Activated naive CD4-positive, alpha-beta T cell treated with anti-CD3 and anti-CD28 coated beads for 36 hours (primary cell): ENCODE measurements around the gene ASIC3. TPM values are rescaled to one million over a fixed set of nuclear protein-coding genes. Genes with fewer than 3 reads are reported as not detected.

Experiments used
- CTCF ChIA-PET: fragments of 350-600 bp; sonication (Branson Sonifier 250); formaldehyde crosslinking; loops from one replicate; lab custom pipeline; 2021; ENCODE audit warnings: antibody characterized with exemption; lab: Charles Lee
- DNase-seq: peaks from one replicate; pipeline ENCODE4 v3.0.0-alpha.2; 2020
- H3K27ac Mint-ChIP-seq: one replicate; pipeline ENCODE4 v1.8.0; 2021; ENCODE audit warnings: mild to moderate bottlenecking, mixed read lengths
- H3K27me3 Mint-ChIP-seq: one replicate; pipeline ENCODE4 v1.8.0; 2021; ENCODE audit warnings: low read depth, mixed read lengths
- H3K36me3 Mint-ChIP-seq: one replicate; pipeline ENCODE4 v1.8.0; 2021; ENCODE audit warnings: low read depth, mixed read lengths
- H3K4me1 Mint-ChIP-seq: one replicate; pipeline ENCODE4 v1.8.0; 2021; ENCODE audit warnings: low read depth, mixed read lengths
- H3K4me3 Mint-ChIP-seq: one replicate; pipeline ENCODE4 v1.8.0; 2021; ENCODE audit warnings: mild to moderate bottlenecking, moderate library complexity, mixed read lengths
- H3K9me3 Mint-ChIP-seq: one replicate; pipeline ENCODE4 v1.8.0; 2021; ENCODE audit warnings: mixed read lengths
- intact Hi-C: fragments of 100-400 bp; cut with micrococcal nuclease; formaldehyde crosslinking; loops from one replicate; pipeline ENCODE4 v1.15.1; 2023
- total RNA-seq, 2 experiments: library from RNA; stranded (reverse); gene quantifications; one replicate each; pipeline ENCODE4 v1.2.3, GENCODE V29; 2021

Gene ASIC3
- total RNA-seq, 2 experiments from 2014 or later, result 6.8 to 7.9 TPM

DNA sequence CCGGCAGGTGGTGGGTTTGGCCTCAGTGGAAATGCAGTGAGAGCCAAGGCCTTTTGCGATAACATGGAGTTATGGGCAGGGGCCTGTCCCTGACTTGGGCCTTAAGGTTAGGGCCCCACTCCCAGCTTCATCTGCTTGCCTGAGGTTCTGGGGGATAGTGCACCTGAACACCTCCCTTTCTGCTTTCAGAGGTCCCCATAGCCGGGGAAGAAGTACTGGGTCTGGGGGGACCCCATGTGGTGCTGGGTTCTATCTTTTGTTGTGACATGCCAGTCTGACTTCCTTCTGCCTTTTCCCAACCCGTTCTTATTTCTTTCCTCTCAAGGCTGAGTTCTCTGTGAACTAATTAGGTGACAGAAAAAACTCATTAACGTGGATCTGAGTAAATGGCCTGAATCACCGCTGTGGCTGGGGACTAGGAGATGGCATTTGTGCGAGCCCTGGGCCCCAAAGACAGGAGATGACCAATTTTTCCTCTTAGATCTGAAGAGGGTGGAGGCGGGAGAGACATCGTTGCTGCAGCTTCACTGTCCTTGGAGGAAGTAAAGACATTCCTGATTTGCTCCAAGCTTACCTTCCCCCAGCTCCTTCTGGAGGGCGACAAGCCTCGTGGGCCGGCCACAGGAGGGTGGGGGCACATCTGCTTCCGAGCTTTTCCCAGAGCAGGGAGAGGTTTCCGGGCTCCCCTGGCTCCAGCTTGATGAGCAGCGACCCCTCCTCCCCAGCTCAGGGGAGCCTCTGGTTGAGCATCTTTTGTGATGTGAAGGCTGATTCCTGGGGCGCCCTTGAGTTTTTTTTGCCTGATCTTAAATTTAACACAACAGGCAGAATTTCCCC is 39.9 kb downstream of the ASIC3 start:
- intact Hi-C loops, result loop anchor here (10.0 kb wide), 2 partner anchors 713 to 1213 kb away; partner anchors contain the start of genes ATP6V0E2 and ZNF775
- H3K9me3 Mint-ChIP-seq, result no peaks in the 10 kb centered on the region
- DNase-seq, result no peak
- peaks cover 9% of the 10 kb centered on the region for H3K27me3 Mint-ChIP-seq
- H3K4me3 Mint-ChIP-seq, result peak overlapping the region; percentile 84
- H3K36me3 Mint-ChIP-seq, result peaks cover 2% of the 10 kb centered on the region
- CTCF ChIA-PET, result interaction anchor here (0.7 to 4.8 kb wide), 5 partner anchors 23 to 78 kb away, joined by 3 to 49 read pairs (median 4); partner anchors contain the start of gene ABCB8
- H3K4me1 Mint-ChIP-seq, result peaks cover 20% of the 10 kb centered on the region
- H3K27ac Mint-ChIP-seq, result no peak overlapping the region

- Mint-ChIP-seq H3K36me3 (peaks cover 2% of the 10 kb centered on the region), H3K27ac (no peak overlapping the region), H3K27me3 (peaks cover 9% of the 10 kb centered on the region), H3K4me3 (peak overlapping the region; percentile 23), H3K4me1 (peaks cover 20% of the 10 kb centered on the region), H3K9me3 (no peaks in the 10 kb centered on the region)
- CTCF ChIA-PET, result interaction anchor here (0.8 to 4.8 kb wide), 6 partner anchors 22 to 103 kb away, joined by 3 to 49 read pairs (median 4); partner anchors contain the start of gene ABCB8
- DNase-seq, result peak; percentile 38
- intact Hi-C loops, result loop anchor here (10.0 kb wide), 2 partner anchors 714 to 1214 kb away; partner anchors contain the start of genes ATP6V0E2 and ZNF775
Measured at GRCh38 chr7:151088856-151089699, 40.7 kb downstream of the ASIC3 start.

GRCh38 chr7:151089893-151090730 is 41.8 kb downstream of the ASIC3 start:
- DNase-seq, result no peak
- intact Hi-C loops, result loop anchor here (10.0 kb wide), 2 partner anchors 715 to 1215 kb away; partner anchors contain the start of genes ATP6V0E2 and ZNF775
- Mint-ChIP-seq H3K36me3 (peaks cover 2% of the 10 kb centered on the region), H3K4me3 (no peak overlapping the region), H3K9me3 (no peaks in the 10 kb centered on the region), H3K27me3 (peaks cover 5% of the 10 kb centered on the region), H3K27ac (no peak overlapping the region), H3K4me1 (peaks cover 18% of the 10 kb centered on the region)
- CTCF ChIA-PET, result interaction anchor here (0.6 to 4.8 kb wide), 6 partner anchors 12 to 104 kb away, joined by 3 to 49 read pairs (median 4); no protein-coding TSS in a partner anchor

DNA sequence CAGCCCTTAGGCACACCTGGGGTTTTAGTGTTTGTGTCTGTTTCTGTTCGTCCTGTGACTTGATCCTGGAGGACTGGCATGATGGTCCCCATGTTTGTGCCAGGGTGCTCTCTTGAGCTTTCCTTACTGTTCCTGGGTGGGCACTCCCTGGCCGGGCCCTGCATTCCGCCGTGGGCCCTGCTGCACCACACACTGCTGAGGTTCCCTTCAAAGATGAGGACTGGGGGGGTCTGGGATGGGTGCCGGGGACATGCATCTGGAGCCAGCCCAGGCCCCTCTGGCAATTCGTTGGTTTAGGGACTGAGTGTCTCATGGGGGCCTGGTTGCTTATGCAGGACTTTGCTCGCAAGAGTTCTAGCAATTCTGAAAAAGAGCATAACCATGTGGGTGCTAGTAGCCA is 42.7 kb downstream of the ASIC3 start:
- peaks cover 2% of the 10 kb centered on the region for H3K36me3 Mint-ChIP-seq
- DNase-seq, result no peak
- no peaks in the 10 kb centered on the region for H3K9me3 Mint-ChIP-seq
- H3K4me3 Mint-ChIP-seq, result no peak overlapping the region
- H3K27ac Mint-ChIP-seq, result no peak overlapping the region
- H3K4me1 Mint-ChIP-seq, result peaks cover 14% of the 10 kb centered on the region
- intact Hi-C loops, result no loop called here
- H3K27me3 Mint-ChIP-seq, result peaks cover 2% of the 10 kb centered on the region
- CTCF ChIA-PET, result interaction anchor here (0.6 to 4.8 kb wide), 6 partner anchors 13 to 308 kb away, joined by 3 to 49 read pairs (median 6); no protein-coding TSS in a partner anchor

- CTCF ChIA-PET, result interaction anchor here (0.6 to 4.8 kb wide), 6 partner anchors 9 to 308 kb away, joined by 3 to 49 read pairs (median 6); partner anchors contain the start of gene TMUB1
- no peak for DNase-seq
- no peak overlapping the region for H3K27ac Mint-ChIP-seq
Measured at GRCh38 chr7:151091431-151091830, 43.1 kb downstream of the ASIC3 start.

DNA sequence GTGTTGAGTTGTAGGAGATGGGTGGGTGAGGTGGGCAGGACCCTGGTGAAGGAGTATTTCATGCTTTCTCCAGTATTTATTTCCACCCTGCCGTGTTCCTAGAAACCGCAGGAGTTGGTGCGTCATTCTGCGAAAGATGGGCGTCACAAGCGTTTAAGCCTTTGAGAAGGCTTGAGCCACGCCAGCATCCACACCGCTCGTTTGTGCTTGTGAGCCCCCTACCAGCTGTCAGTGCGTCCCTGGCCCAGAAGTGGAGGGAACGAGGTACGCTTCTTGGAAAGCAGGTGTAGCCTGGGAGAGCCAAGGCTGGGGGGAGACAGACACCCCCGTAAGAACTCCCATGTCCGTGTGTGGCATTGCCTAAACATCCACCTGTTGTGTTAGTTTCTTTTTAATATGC is 43.7 kb downstream of the ASIC3 start:
- Mint-ChIP-seq H3K4me1 (peaks cover 14% of the 10 kb centered on the region), H3K27ac (no peak overlapping the region), H3K27me3 (peaks cover 2% of the 10 kb centered on the region), H3K36me3 (peaks cover 2% of the 10 kb centered on the region), H3K9me3 (no peaks in the 10 kb centered on the region), H3K4me3 (no peak overlapping the region)
- CTCF ChIA-PET, result interaction anchor here (1.2 to 4.8 kb wide), 2 partner anchors 9 to 19 kb away, joined by 3 to 49 read pairs; partner anchors contain the start of gene TMUB1
- DNase-seq, result no peak
- intact Hi-C loops, result no loop called here

More at GRCh38 chr7:151091431-151091830, 43.1 kb downstream of the ASIC3 start:
- peaks cover 2% of the 10 kb centered on the region for H3K36me3 Mint-ChIP-seq
- no peaks in the 10 kb centered on the region for H3K9me3 Mint-ChIP-seq
- H3K4me3 Mint-ChIP-seq, result no peak overlapping the region
- peaks cover 2% of the 10 kb centered on the region for H3K27me3 Mint-ChIP-seq
- H3K4me1 Mint-ChIP-seq, result peaks cover 14% of the 10 kb centered on the region
- intact Hi-C loops, result no loop called here

GRCh38 chr7:151093748-151094147 is 45.4 kb downstream of the ASIC3 start:
- no peak overlapping the region for H3K27ac Mint-ChIP-seq
- intact Hi-C loops, result no loop called here
- no peak overlapping the region for H3K4me3 Mint-ChIP-seq
- peaks cover 2% of the 10 kb centered on the region for H3K27me3 Mint-ChIP-seq
- peaks cover 2% of the 10 kb centered on the region for H3K36me3 Mint-ChIP-seq
- peaks cover 7% of the 10 kb centered on the region for H3K4me1 Mint-ChIP-seq
- no peak for DNase-seq
- H3K9me3 Mint-ChIP-seq, result no peaks in the 10 kb centered on the region
- CTCF ChIA-PET, result interaction anchor here (0.6 to 1.5 kb wide), 6 partner anchors 18 to 305 kb away, joined by 3 to 6 read pairs (median 4); no protein-coding TSS in a partner anchor

DNA sequence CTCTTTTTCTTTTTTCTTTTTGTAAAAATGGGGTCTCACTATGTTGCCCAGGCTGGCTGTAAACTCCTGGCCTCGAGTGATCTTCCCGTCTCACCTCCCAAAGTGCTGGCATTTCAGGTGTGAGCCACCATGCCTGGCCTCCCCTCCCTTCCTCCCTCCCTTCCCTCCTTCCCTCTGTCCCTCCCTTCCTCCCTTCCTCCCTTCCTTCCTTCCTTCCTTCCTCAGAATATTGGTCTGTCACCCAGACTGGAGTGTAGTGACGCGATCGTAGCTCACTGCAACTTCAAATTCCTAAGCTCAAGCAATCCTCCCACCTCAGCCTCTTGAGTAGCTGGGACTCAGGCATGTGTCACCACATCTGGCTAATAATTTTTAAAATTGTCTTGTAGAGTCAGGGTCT is 46.3 kb downstream of the ASIC3 start:
- intact Hi-C loops, result no loop called here
- Mint-ChIP-seq H3K4me1 (peaks cover 3% of the 10 kb centered on the region), H3K4me3 (no peak overlapping the region), H3K27ac (no peak overlapping the region), H3K36me3 (no peaks in the 10 kb centered on the region), H3K9me3 (no peaks in the 10 kb centered on the region), H3K27me3 (no peaks in the 10 kb centered on the region)
- no peak for DNase-seq
- CTCF ChIA-PET, result interaction anchor here (0.8 to 1.5 kb wide), 6 partner anchors 15 to 150 kb away, joined by 3 to 5 read pairs (median 4); no protein-coding TSS in a partner anchor

DNA sequence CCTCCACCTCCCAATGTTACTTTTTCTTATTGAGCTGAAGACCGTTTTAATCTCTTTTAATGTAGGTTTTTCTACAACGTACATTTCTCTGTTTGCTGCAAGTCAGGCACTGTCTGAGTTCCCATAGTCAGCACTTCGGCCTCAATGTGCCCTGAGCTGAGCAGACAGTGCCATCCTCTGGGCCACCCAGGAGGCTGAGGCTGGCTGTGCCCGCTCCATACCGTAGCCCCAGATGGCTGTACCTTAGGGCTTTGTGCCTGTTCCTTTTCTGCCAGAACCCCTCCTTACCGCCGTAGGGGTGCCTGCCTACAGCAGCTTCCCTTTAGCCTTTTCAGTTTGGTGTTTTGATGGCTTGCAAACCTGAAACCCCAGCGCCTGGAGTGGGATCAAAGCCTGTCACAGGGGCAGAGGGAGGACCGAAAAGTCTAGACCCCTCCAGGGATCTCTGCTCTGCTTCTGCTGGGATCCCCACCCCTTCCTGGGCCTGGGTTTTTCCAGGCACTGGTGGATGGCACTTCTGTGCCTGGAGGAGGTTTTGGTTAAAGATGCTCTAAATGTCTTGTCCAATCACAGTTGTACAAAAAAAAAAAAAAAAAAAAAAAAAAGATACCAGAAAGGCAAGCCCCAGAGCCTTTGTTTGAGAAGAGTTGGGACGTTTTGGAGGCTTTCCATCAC is 46.9 kb downstream of the ASIC3 start:
- Mint-ChIP-seq H3K27me3 (no peaks in the 10 kb centered on the region), H3K27ac (no peak overlapping the region), H3K36me3 (no peaks in the 10 kb centered on the region), H3K9me3 (no peaks in the 10 kb centered on the region), H3K4me1 (peaks cover 3% of the 10 kb centered on the region), H3K4me3 (no peak overlapping the region)
- intact Hi-C loops, result no loop called here
- CTCF ChIA-PET, result interaction anchor here (0.8 to 1.4 kb wide), 6 partner anchors 10 to 149 kb away, joined by 3 to 5 read pairs (median 4); no protein-coding TSS in a partner anchor
- DNase-seq, result no peak

DNA sequence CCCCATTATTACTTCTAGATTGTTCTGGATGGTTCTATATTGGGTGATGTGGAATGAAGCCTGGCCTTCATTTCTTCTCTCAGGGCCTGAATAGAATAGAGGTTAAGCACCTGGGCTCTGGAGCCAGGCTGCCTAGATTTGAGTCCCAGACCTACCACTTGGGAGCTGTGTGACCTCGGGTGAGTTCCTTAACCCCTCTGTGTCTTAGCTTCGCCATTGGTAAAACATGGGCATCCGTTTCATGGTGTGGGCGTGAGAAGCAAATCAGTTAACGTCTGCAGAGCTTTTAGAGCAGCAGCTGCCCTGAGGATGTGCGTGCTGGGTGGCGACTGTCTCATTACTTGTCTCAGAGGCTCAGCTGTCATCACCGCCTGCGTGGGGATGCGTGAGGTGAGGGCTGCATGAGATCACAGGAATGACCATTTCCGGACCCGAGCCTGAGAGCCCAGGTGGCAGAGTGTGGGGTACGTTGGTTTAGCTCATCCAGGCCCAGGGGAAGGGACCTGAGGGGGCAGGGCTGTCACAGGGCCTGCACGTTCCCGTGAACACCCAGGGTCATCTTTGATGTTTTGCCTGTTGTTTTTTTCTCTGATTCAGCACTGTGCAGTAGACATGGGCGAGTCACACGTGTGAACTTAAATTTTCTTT is 47.6 kb downstream of the ASIC3 start:
- Mint-ChIP-seq H3K4me1 (peaks cover 3% of the 10 kb centered on the region), H3K9me3 (no peaks in the 10 kb centered on the region), H3K27ac (no peak overlapping the region), H3K4me3 (no peak overlapping the region), H3K36me3 (no peaks in the 10 kb centered on the region), H3K27me3 (no peaks in the 10 kb centered on the region)
- intact Hi-C loops, result no loop called here
- no peak for DNase-seq
- CTCF ChIA-PET, result interaction anchor here (0.8 to 1.4 kb wide), 3 partner anchors 11 to 76 kb away, joined by 3 to 5 read pairs (median 3); no protein-coding TSS in a partner anchor
